H1 (cell line): Measurements from ENCODE around the gene NUTM2D. TPM values are rescaled to one million over a fixed set of nuclear protein-coding genes. Genes with fewer than 3 reads are reported as not detected.
"Not testable (repeated sequence)": the region's sequence is repeated elsewhere in the genome, so short reads cannot be mapped to it uniquely, and the experiment has no call there.

Source experiments
- CTCF ChIA-PET: fragments of 300-600 bp; sonication (Branson Sonifier 250); formaldehyde crosslinking; loops from one replicate; lab custom pipeline; 2021; ENCODE audit not compliant: partially characterized antibody; lab: Charles Lee
- POLR2A ChIA-PET: fragments of 300-600 bp; sonication (Branson Sonifier 250); formaldehyde crosslinking; loops from one replicate; lab custom pipeline; 2021; ENCODE audit warnings: inconsistent platforms; ENCODE audit not compliant: partially characterized antibody; lab: Charles Lee
- DNase-seq, 2 experiments: peaks; one replicate each; pipeline versions ENCODE4 v3.0.0 to v3.0.0-alpha.2; 2010 to 2022; ENCODE audit warnings: low spot score in 2 of 2, low read depth in 1 of 2, mixed read lengths in 1 of 2
- FAIRE-seq: peaks from 2 replicates; lab custom pipeline; 2011; peaks lifted over from hg19 to GRCh38; lab: Jason Lieb, UNC
- H2AFZ ChIP-seq: 2 replicates; pipeline ENCODE4 v1.8.1; 2012; ENCODE audit warnings: low read length, inconsistent platforms
- H2AK5ac ChIP-seq: 2 replicates; pipeline ENCODE4 v1.6.1; 2013; ENCODE audit warnings: low read depth, low read length
- H2BK120ac ChIP-seq: replicated peaks from 2 replicates; pipeline ENCODE3; 2013; ENCODE audit warnings: low read depth, low read length, inconsistent platforms
- H2BK12ac ChIP-seq: 2 replicates; pipeline ENCODE4 v1.6.1; 2013; ENCODE audit warnings: low read depth, low read length
- H2BK15ac ChIP-seq: 2 replicates; pipeline ENCODE4 v1.6.1; 2013; ENCODE audit warnings: low read length
- H2BK20ac ChIP-seq: 2 replicates; pipeline ENCODE4 v1.6.1; 2013; ENCODE audit warnings: low read length
- H2BK5ac ChIP-seq: 2 replicates; pipeline ENCODE4 v1.6.1; 2013; ENCODE audit warnings: low read depth, low read length
- H3K14ac ChIP-seq: 2 replicates; pipeline ENCODE4 v1.6.1; 2013; ENCODE audit warnings: inconsistent platforms; ENCODE audit not compliant: insufficient read length
- H3K18ac ChIP-seq: 2 replicates; pipeline ENCODE4 v1.6.1; 2013; ENCODE audit warnings: low read length; ENCODE audit errors: extremely low read depth
- H3K23ac ChIP-seq: 2 replicates; pipeline ENCODE4 v1.6.1; 2013; ENCODE audit warnings: inconsistent platforms; ENCODE audit not compliant: insufficient read length
- H3K23me2 ChIP-seq: 2 replicates; pipeline ENCODE4 v1.6.1; 2013; ENCODE audit warnings: low read depth, low read length
- H3K27ac ChIP-seq: 2 replicates; pipeline ENCODE4 v1.6.1; 2011; ENCODE audit warnings: low read depth, low read length, inconsistent platforms
- H3K27me3 ChIP-seq, 4 experiments: replicated peaks in 1 of 4; 1 replicate in 1 of 4; 2 replicates in 3 of 4; pipeline versions ENCODE4 v1.6.1 to v1.8.1; 2011 to 2013; ENCODE audit warnings: low read length in 3 of 4, mild to moderate bottlenecking in 3 of 4, inconsistent platforms in 2 of 4, mixed read lengths in 2 of 4, moderate library complexity in 1 of 4; ENCODE audit not compliant: control insufficient read depth in 3 of 4, insufficient read depth in 3 of 4; ENCODE audit errors: extremely low read depth in 1 of 4
- H3K36me3 ChIP-seq, 4 experiments: 2 replicates each; pipeline versions ENCODE4 v1.6.1 to v1.8.1; 2011 to 2013; ENCODE audit warnings: mild to moderate bottlenecking in 4 of 4, low read length in 3 of 4, moderate library complexity in 2 of 4, control low read depth in 1 of 4, inconsistent platforms in 1 of 4; ENCODE audit not compliant: insufficient read depth in 4 of 4, control insufficient read depth in 2 of 4
- H3K4ac ChIP-seq: replicated peaks from 2 replicates; pipeline ENCODE3; 2013; ENCODE audit warnings: low read length, low read depth, mixed read lengths, inconsistent platforms; ENCODE audit not compliant: insufficient read length
- H3K4me1 ChIP-seq, 4 experiments: replicated peaks in 1 of 4; 1 replicate in 1 of 4; 2 replicates in 3 of 4; pipeline versions ENCODE4 v1.6.1 to v1.8.1; 2011 to 2013; ENCODE audit warnings: low read length in 3 of 4, inconsistent platforms in 2 of 4, mixed read lengths in 1 of 4; ENCODE audit not compliant: insufficient read depth in 4 of 4, control insufficient read depth in 3 of 4
- H3K4me2 ChIP-seq, 2 experiments: 2 replicates each; pipeline versions ENCODE4 v1.6.1 to v1.8.1; 2011 to 2013; ENCODE audit warnings: low read depth in 2 of 2, low read length in 2 of 2, control low read depth in 1 of 2, inconsistent platforms in 1 of 2, mild to moderate bottlenecking in 1 of 2; ENCODE audit not compliant: insufficient read depth in 1 of 2
- H3K4me3 ChIP-seq, 4 experiments: fragments of 200-600, 300-600 bp in 1 of 4; sonication (generic), shearing (Covaris generic), sonication (Bioruptor Twin) in 1 of 4; 2 replicates each; pipeline versions ENCODE4 v1.5.1 to v1.8.1; 2011 to 2016; ENCODE audit warnings: low read length in 4 of 4, low read depth in 3 of 4, control low read depth in 2 of 4, inconsistent platforms in 2 of 4, mild to moderate bottlenecking in 2 of 4, mixed read lengths in 1 of 4, moderate library complexity in 1 of 4; ENCODE audit not compliant: insufficient read depth in 2 of 4; ENCODE audit errors: extremely low read depth in 1 of 4
- H3K56ac ChIP-seq: replicated peaks from 2 replicates; pipeline ENCODE3; 2013; ENCODE audit warnings: low read depth, mild to moderate bottlenecking, mixed read lengths, low read length, inconsistent platforms; ENCODE audit not compliant: insufficient read length
- H3K79me1 ChIP-seq: 2 replicates; pipeline ENCODE4 v1.6.1; 2013; ENCODE audit warnings: low read depth, low read length, control low read depth
- H3K79me2 ChIP-seq, 2 experiments: 2 replicates each; pipeline versions ENCODE4 v1.6.1 to v1.8.1; 2012 to 2013; ENCODE audit warnings: low read length in 2 of 2, mild to moderate bottlenecking in 2 of 2, inconsistent platforms in 1 of 2; ENCODE audit not compliant: insufficient read depth in 2 of 2, control insufficient read depth in 1 of 2
- H3K9ac ChIP-seq, 4 experiments: replicated peaks in 1 of 4; 1 replicate in 1 of 4; 2 replicates in 3 of 4; pipeline versions ENCODE4 v1.6.1 to v1.8.1; 2011 to 2013; ENCODE audit warnings: low read depth in 3 of 4, low read length in 3 of 4, control low read depth in 2 of 4, mild to moderate bottlenecking in 2 of 4, moderate library complexity in 2 of 4, inconsistent platforms in 1 of 4; ENCODE audit errors: extremely low read depth in 1 of 4
- H3K9me3 ChIP-seq, 2 experiments: 2 replicates each; pipeline versions ENCODE4 v1.6.1 to v1.8.1; 2012 to 2013; ENCODE audit warnings: mild to moderate bottlenecking in 2 of 2, moderate library complexity in 2 of 2, control low read depth in 1 of 2, inconsistent platforms in 1 of 2, low read depth in 1 of 2, low read length in 1 of 2, mixed read lengths in 1 of 2; ENCODE audit not compliant: insufficient read depth in 2 of 2
- H4K20me1 ChIP-seq, 2 experiments: replicated peaks in 1 of 2; 2 replicates each; pipeline versions ENCODE3 to v1.8.1; 2011 to 2013; ENCODE audit warnings: inconsistent platforms in 2 of 2, low read length in 2 of 2, mild to moderate bottlenecking in 1 of 2; ENCODE audit not compliant: insufficient read depth in 2 of 2, control insufficient read depth in 1 of 2
- H4K5ac ChIP-seq: 2 replicates; pipeline ENCODE4 v1.6.1; 2013; ENCODE audit warnings: low read length, low read depth, mixed read lengths, inconsistent platforms; ENCODE audit not compliant: insufficient read length
- H4K8ac ChIP-seq: 2 replicates; pipeline ENCODE4 v1.8.0; 2013; ENCODE audit warnings: mild to moderate bottlenecking, moderate library complexity, low read length, inconsistent platforms; ENCODE audit not compliant: insufficient read depth; ENCODE audit errors: extremely low read depth
- H4K91ac ChIP-seq: replicated peaks from 2 replicates; pipeline ENCODE3; 2013; ENCODE audit warnings: low read length, mixed read lengths, inconsistent platforms; ENCODE audit not compliant: insufficient read length
- WGBS, 2 experiments: shearing (Covaris generic) in 1 of 2; methylation state at CpG; one replicate each; pipeline versions ENCODE4 v1.1.6 to v1.1.7; 2013 to 2015; ENCODE audit warnings: low lambda C conversion rate in 2 of 2, mixed read lengths in 2 of 2, inconsistent platforms in 1 of 2, low coverage in 1 of 2, missing lambda C conversion rate in 1 of 2; ENCODE audit not compliant: insufficient replicate concordance in 2 of 2, insufficient coverage in 1 of 2, insufficient read length in 1 of 2; ENCODE audit errors: extremely low coverage in 1 of 2, missing lambda C conversion rate in 1 of 2; 5-methylcytosine and 5-hydroxymethylcytosine counted together
- polyA plus RNA-seq, 7 experiments: library from polyadenylated mRNA; depleted of rRNA in 3 of 7; stranded (reverse) in 5 of 7; unstranded in 2 of 7; fragments of >200 nt in 5 of 7; fragments of 200-250 nt in 2 of 7; gene quantifications; 1 replicate in 5 of 7; 2 replicates in 1 of 7; 4 replicates in 1 of 7; pipeline versions ENCODE4 v1.2.1 to v1.2.3, GENCODE V29; 2011 to 2013; ENCODE audit warnings: missing spikeins in 2 of 7, mixed read lengths in 2 of 7
- small RNA-seq: library from polyadenylated mRNA; stranded (forward); fragments of <200 nt; extraction: miRNeasy Mini kit (QIAGEN cat#:217004); gene quantifications from one replicate; pipeline ENCODE3, GENCODE V24; 2013; ENCODE audit not compliant: insufficient read depth
- total RNA-seq: library from RNA; stranded (reverse); fragmentation: NEBNext Ultra II Directional; extraction: Animal tissue kit (Norgen Biotek cat#: 25700); gene quantifications from 2 replicates; pipeline ENCODE4 v1.2.1, GENCODE V29; 2021

NUTM2D gene
- total and polyA plus RNA-seq, 2 of the 8 experiments (the other 6 are each of a cell fraction or from before 2014, with no cell fraction given): 0.76 to 2.2 TPM

DNA sequence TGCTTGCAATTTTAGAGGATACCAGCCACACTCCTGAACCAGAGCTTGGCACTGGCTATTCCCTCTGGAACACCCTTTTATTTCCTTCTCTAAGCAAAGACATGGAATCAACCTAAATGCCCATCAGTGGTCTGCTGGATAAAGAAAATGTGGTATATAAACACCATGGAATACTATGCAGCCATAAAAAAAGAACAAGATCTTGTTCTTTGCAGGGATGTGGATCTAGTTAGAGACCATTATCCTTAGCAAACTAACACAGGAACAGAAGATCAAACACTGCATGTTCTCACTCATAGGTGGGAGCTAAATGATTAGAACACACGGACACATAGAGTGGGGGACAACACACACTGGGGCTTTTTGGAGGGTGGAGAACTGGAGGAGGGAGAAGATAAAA, 56.4 kb downstream of the NUTM2D start:
- H2BK120ac ChIP-seq, H4K5ac ChIP-seq, H3K4me2 ChIP-seq, H3K27me3 ChIP-seq, H3K4me3 ChIP-seq, POLR2A ChIA-PET, H4K8ac ChIP-seq, H3K18ac ChIP-seq, H2BK5ac ChIP-seq, H3K4ac ChIP-seq, CTCF ChIA-PET, H2AK5ac ChIP-seq, H3K4me1 ChIP-seq, H2BK12ac ChIP-seq, H3K79me1 ChIP-seq, H3K27ac ChIP-seq, H2BK20ac ChIP-seq, H4K20me1 ChIP-seq, H3K9ac ChIP-seq, H3K23me2 ChIP-seq, FAIRE-seq, H3K14ac ChIP-seq, H3K79me2 ChIP-seq, H3K56ac ChIP-seq, H3K9me3 ChIP-seq, H3K36me3 ChIP-seq, H3K23ac ChIP-seq, H2AFZ ChIP-seq, H2BK15ac ChIP-seq, H4K91ac ChIP-seq, DNase-seq: not testable (repeated sequence)
- 89% methylated on average over 1 of the region's 1 CpG; no CpG with 5 or more reads in 1 of the 2 experiments for WGBS, 2 experiments

Small RNA genes lying within 50 kb of the gene (small RNA-seq; reads per million reads assigned to genes)
- not detected for gene AL355334.1

Other genes starting within 250 kb of the NUTM2D start
- gene NUTM2A, start 132.3 kb upstream of the NUTM2D start, total RNA-seq: 0.41 and 0.59 TPM in 2 replicates
- gene NUTM2A, start 132.3 kb upstream of the NUTM2D start, polyA plus RNA-seq (2011; rRNA removed): 0.51 and 0.66 TPM in 2 replicates
- gene MINPP1, start 147.1 kb downstream of the NUTM2D start, total RNA-seq: 26.1 and 27.2 TPM in 2 replicates
- gene MINPP1, start 147.1 kb downstream of the NUTM2D start, polyA plus RNA-seq (2011; rRNA removed): 13.6 and 14.5 TPM in 2 replicates